Thymus (tissue), 11 donors: ENCODE results near the gene MIEF1. TPM values are rescaled to one million over a fixed set of nuclear protein-coding genes. Genes with fewer than 3 reads are reported as not detected.
A peak's percentile ranks its signal among the peaks of the same experiment; 100 is the strongest.

Source experiments
- DNase-seq, 9 donors: peaks; one replicate each; pipeline ENCODE4 v3.0.0-alpha.2; 2013; ENCODE audit warnings: low spot score in 9 of 9, low read depth in 6 of 9, missing footprints in 1 of 9
- H3K27ac ChIP-seq, 2 donors: one replicate each; pipeline ENCODE4 v1.5.1; 2013; ENCODE audit warnings: control low read depth in 1 of 2, low read depth in 1 of 2, low read length in 1 of 2, mild to moderate bottlenecking in 1 of 2, moderate library complexity in 1 of 2
- H3K27me3 ChIP-seq, 2 donors: one replicate each; pipeline ENCODE4 v1.5.1; 2013; ENCODE audit warnings: low read length in 1 of 2; ENCODE audit not compliant: control insufficient read depth in 2 of 2, insufficient read depth in 1 of 2
- H3K36me3 ChIP-seq, 2 donors: one replicate each; pipeline ENCODE4 v1.5.1; 2013; ENCODE audit warnings: low read length in 1 of 2, mild to moderate bottlenecking in 1 of 2, moderate library complexity in 1 of 2; ENCODE audit not compliant: control insufficient read depth in 2 of 2, insufficient read depth in 2 of 2
- H3K4me1 ChIP-seq, 2 donors: one replicate each; pipeline ENCODE4 v1.5.1; 2013; ENCODE audit warnings: low read length in 2 of 2; ENCODE audit not compliant: control insufficient read depth in 2 of 2, insufficient read depth in 2 of 2
- H3K4me3 ChIP-seq, 2 donors: one replicate each; pipeline ENCODE4 v1.5.1; 2013; ENCODE audit warnings: low read length in 2 of 2, control low read depth in 1 of 2, mild to moderate bottlenecking in 1 of 2
- H3K9me3 ChIP-seq, 2 donors: one replicate each; pipeline ENCODE4 v1.5.1; 2013; ENCODE audit warnings: low read length in 1 of 2, mild to moderate bottlenecking in 1 of 2; ENCODE audit not compliant: control insufficient read depth in 2 of 2, insufficient read depth in 1 of 2
- WGBS: extraction: QIAGEN DNeasy Blood & Tissue Kit; methylation state at CpG from one replicate; pipeline ENCODE4 v1.1.7; 2013; 5-methylcytosine and 5-hydroxymethylcytosine counted together
- polyA plus RNA-seq: library from polyadenylated mRNA; stranded (reverse); fragments of 200-250 nt; gene quantifications from one replicate; pipeline ENCODE4 v1.2.3, GENCODE V29; 2013
- total RNA-seq: library from RNA; stranded (reverse); fragments of 120-200 nt; gene quantifications from one replicate; pipeline ENCODE4 v1.2.4, GENCODE V29; 2013
- donor health status: healthy.

MIEF1 gene
- total and polyA plus RNA-seq, 2 donors: 8.7 to 10.0 TPM

- H3K9me3 ChIP-seq: peaks cover 0 to 11% of the 10 kb centered on the region in 2 donors
- peaks cover 0 to 17% of the 10 kb centered on the region in 2 donors for H3K4me1 ChIP-seq
- H3K4me3 ChIP-seq: no peak overlapping the region
- no peak overlapping the region for H3K27ac ChIP-seq
- peaks cover 30 to 90% of the 10 kb centered on the region in 2 donors for H3K27me3 ChIP-seq
- no peak for DNase-seq
- H3K36me3 ChIP-seq: no peaks in the 10 kb centered on the region
- 68% methylated on average over 3 of the region's 3 CpGs for WGBS
Measured at GRCh38 chr22:39554151-39554550, 52.1 kb downstream of the MIEF1 start.

DNA sequence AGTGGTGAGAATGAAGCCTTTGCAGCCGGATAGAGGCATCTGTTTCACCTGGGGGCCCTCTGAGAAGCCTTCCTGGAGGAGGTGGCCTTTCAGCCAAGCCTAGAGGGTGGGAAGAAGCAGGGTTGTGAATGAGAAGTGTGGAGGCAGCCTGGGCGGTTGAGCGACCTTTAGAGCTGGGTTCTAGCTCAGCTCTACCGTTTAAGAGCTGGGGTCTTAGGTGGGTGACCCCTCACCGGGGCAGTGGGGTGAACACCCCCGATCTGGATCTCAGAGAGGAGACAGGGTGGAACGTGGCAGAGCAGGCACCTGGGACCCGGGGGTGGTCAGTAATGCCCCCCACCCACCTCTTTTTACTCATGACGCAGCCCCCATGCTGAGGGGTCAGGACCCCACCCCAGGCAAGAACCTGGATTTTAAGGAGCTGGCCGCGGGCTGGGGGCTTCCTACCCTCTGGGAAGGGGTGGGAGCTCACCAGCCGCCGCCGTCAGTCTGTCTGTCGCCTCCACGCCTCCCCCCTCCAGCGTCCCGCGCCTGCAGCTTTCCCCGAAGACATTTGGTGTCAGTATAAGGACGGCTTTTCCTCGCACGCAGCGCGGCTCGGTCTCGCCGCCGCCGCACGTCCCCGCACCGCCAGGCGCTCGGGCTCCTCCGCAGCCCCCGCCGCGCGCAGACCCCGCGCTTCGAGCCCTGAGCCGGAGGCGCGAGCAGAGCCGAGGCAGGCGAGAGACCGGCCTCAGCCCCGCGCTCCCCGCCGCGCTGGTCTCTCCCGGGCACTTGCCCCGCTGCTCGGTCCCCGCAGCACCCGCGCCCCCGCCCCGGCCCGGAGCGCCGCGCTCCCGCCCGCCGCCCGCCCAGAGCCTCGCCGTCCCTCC is 55.1 kb downstream of the MIEF1 start:
- WGBS: 7% methylated on average over 72 of the region's 72 CpGs

GRCh38 chr22:39558254-39558727 is 56.2 kb downstream of the MIEF1 start:
- no peak overlapping the region for H3K4me3 ChIP-seq
- no peak overlapping the region for H3K27ac ChIP-seq
- H3K9me3 ChIP-seq: peaks cover 0 to 16% of the 10 kb centered on the region in 2 donors
- WGBS: 14% methylated on average over 34 of the region's 34 CpGs
- DNase-seq: no peak
- H3K4me1 ChIP-seq: peaks cover 0 to 32% of the 10 kb centered on the region in 2 donors
- no peaks in the 10 kb centered on the region for H3K36me3 ChIP-seq
- peaks cover 33 to 92% of the 10 kb centered on the region in 2 donors for H3K27me3 ChIP-seq

More for the DNA sequence above, 55.1 kb downstream of the MIEF1 start:
- Histone ChIP-seq H3K27me3 (peaks cover 33 to 94% of the 10 kb centered on the region in 2 donors), H3K4me3 (peak overlapping the region in 1 of 2 donors; percentile 37), H3K9me3 (peaks cover 0 to 16% of the 10 kb centered on the region in 2 donors), H3K36me3 (no peaks in the 10 kb centered on the region), H3K4me1 (peaks cover 0 to 26% of the 10 kb centered on the region in 2 donors), H3K27ac (no peak overlapping the region)
- DNase-seq: peak in 1 of 9 donors; percentile 44

DNA sequence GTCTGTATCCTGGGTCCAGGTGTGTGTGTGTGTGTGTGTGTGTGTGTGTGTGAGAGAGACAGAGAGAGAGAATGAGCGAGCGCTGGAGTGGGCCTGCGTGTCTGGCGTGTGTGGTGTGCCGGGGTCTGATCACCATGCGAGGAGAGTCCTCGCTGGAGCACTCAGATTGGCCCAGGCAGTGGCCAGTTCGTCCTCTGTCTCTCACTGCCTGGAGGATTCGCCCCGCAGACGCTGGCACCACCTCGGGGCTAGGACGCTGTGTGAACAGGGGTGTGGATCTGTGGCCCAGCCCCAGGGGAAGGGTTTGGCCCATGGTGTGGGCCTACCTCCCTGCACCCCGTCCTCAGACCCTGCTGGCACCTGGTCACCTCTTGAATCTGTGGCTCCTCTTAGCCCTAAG is 56.9 kb downstream of the MIEF1 start:
- peaks cover 0 to 16% of the 10 kb centered on the region in 2 donors for H3K9me3 ChIP-seq
- 89% methylated on average over 14 of the region's 14 CpGs for WGBS
- H3K4me3 ChIP-seq: no peak overlapping the region
- no peaks in the 10 kb centered on the region for H3K36me3 ChIP-seq
- H3K27me3 ChIP-seq: peaks cover 33 to 89% of the 10 kb centered on the region in 2 donors
- H3K4me1 ChIP-seq: peaks cover 0 to 32% of the 10 kb centered on the region in 2 donors
- no peak for DNase-seq
- no peak overlapping the region for H3K27ac ChIP-seq

- Histone ChIP-seq H3K4me1 (peaks cover 0 to 32% of the 10 kb centered on the region in 2 donors), H3K36me3 (no peaks in the 10 kb centered on the region), H3K9me3 (peaks cover 0 to 16% of the 10 kb centered on the region in 2 donors), H3K27me3 (peaks cover 33 to 85% of the 10 kb centered on the region in 2 donors), H3K4me3 (no peak overlapping the region), H3K27ac (no peak overlapping the region)
- no peak for DNase-seq
- WGBS: 54% methylated on average over 11 of the region's 11 CpGs
Measured at GRCh38 chr22:39559456-39560105, 57.5 kb downstream of the MIEF1 start.

- Histone ChIP-seq H3K36me3 (no peaks in the 10 kb centered on the region), H3K27ac (no peak overlapping the region), H3K27me3 (peaks cover 33 to 83% of the 10 kb centered on the region in 2 donors), H3K9me3 (peaks cover 0 to 16% of the 10 kb centered on the region in 2 donors), H3K4me1 (peaks cover 0 to 32% of the 10 kb centered on the region in 2 donors), H3K4me3 (no peak overlapping the region)
- no peak for DNase-seq
- 70% methylated on average over 6 of the region's 6 CpGs for WGBS
Measured at GRCh38 chr22:39560127-39560526, 58.0 kb downstream of the MIEF1 start.

DNA sequence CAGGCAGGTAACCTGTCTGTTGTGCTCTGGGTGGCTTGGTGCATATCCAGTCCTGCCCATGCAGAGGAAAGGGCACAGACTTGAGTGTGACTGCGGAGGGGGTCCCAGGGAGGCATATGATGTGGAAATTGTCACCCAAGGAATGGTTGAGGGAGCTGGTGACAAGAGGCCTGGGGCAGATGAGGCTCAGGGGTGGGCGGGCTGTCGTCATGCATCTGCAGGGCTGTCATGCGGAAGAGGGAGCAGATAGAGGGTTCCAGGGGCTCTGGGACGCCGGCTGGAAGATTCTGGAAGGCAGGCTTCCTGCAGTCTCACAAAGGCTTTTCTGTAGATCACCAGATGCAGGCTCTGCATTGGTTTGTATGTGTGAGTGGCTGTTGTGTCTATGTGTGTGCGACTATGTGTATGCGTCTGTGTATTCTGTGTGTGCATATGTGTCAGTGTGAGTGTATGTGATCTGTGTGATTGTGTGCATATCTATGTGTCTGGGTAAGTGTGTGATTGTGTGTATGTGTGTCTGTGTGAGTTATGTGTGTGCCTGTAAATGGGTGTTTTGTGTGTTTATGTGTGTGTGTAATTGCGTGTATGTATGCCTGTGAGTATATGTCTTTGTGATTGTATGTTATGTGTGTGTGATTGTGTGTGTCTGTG is 60.9 kb downstream of the MIEF1 start:
- H3K4me1 ChIP-seq: peaks cover 7 to 32% of the 10 kb centered on the region in 2 donors
- H3K4me3 ChIP-seq: no peak overlapping the region
- H3K27me3 ChIP-seq: peaks cover 15 to 58% of the 10 kb centered on the region in 2 donors
- peaks cover 0 to 12% of the 10 kb centered on the region in 2 donors for H3K9me3 ChIP-seq
- WGBS: 84% methylated on average over 9 of the region's 9 CpGs
- H3K27ac ChIP-seq: peak overlapping the region in 1 of 2 donors; percentile 18
- no peak for DNase-seq
- H3K36me3 ChIP-seq: no peaks in the 10 kb centered on the region

- Histone ChIP-seq H3K27me3 (peaks cover 6 to 50% of the 10 kb centered on the region in 2 donors), H3K4me1 (peaks cover 7 to 33% of the 10 kb centered on the region in 2 donors), H3K36me3 (no peaks in the 10 kb centered on the region), H3K9me3 (peaks cover 0 to 9% of the 10 kb centered on the region in 2 donors), H3K4me3 (no peak overlapping the region), H3K27ac (no peak overlapping the region)
- DNase-seq: no peak
- WGBS: 95% methylated on average over 7 of the region's 7 CpGs
Measured at GRCh38 chr22:39563571-39564428, 61.7 kb downstream of the MIEF1 start.
